Neural progenitor cell (in vitro differentiated cells): ENCODE measurements around the gene SNX1. TPM values are rescaled to one million over a fixed set of nuclear protein-coding genes. Genes with fewer than 3 reads are reported as not detected.

Source experiments
- DNase-seq: peaks from one replicate; pipeline ENCODE4 v3.0.0-alpha.2; 2016; ENCODE audit warnings: low spot score
- H2AFZ ChIP-seq: fragments of 200-600 bp; sonication (generic); replicated peaks from 2 replicates; pipeline ENCODE4 v1.6.1; 2016; ENCODE audit warnings: antibody characterized with exemption
- H3F3A ChIP-seq: fragments of 200-600 bp; sonication (generic); 2 replicates; pipeline ENCODE4 v1.6.1; 2016; ENCODE audit warnings: antibody characterized with exemption, low read depth
- H3K27ac ChIP-seq: fragments of 200-600 bp; sonication (generic); 2 replicates; pipeline ENCODE4 v1.5.1; 2016; ENCODE audit warnings: mild to moderate bottlenecking
- H3K27me3 ChIP-seq: fragments of 200-600 bp; sonication (generic); 2 replicates; pipeline ENCODE4 v1.6.1; 2016; ENCODE audit warnings: mild to moderate bottlenecking, moderate library complexity
- H3K36me3 ChIP-seq: fragments of 200-600 bp; sonication (generic); 2 replicates; pipeline ENCODE4 v1.5.1; 2016
- H3K4me1 ChIP-seq: fragments of 200-600 bp; sonication (generic); 2 replicates; pipeline ENCODE4 v1.6.1; 2016; ENCODE audit warnings: mixed run types
- H3K4me2 ChIP-seq: fragments of 200-600 bp; sonication (generic); 2 replicates; pipeline ENCODE4 v1.6.1; 2016
- H3K4me3 ChIP-seq: fragments of 200-600 bp; sonication (generic); 2 replicates; pipeline ENCODE4 v1.5.1; 2016
- H3K79me2 ChIP-seq: fragments of 200-600 bp; sonication (generic); 2 replicates; pipeline ENCODE4 v1.6.1; 2016; ENCODE audit warnings: low read depth
- H3K9ac ChIP-seq: fragments of 200-600 bp; sonication (generic); 2 replicates; pipeline ENCODE4 v1.6.1; 2016
- H3K9me3 ChIP-seq: fragments of 200-600 bp; sonication (generic); 2 replicates; pipeline ENCODE4 v1.5.1; 2016; ENCODE audit warnings: low read depth
- H4K20me1 ChIP-seq: fragments of 200-600 bp; sonication (generic); 2 replicates; pipeline ENCODE4 v1.6.1; 2016; ENCODE audit warnings: low read depth
- H3K27ac Mint-ChIP-seq: 3 replicates; pipeline ENCODE4 v1.8.0; 2021; ENCODE audit warnings: mixed read lengths
- H3K27me3 Mint-ChIP-seq: 2 replicates; pipeline ENCODE4 v1.8.0; 2022; ENCODE audit warnings: low read depth, mild to moderate bottlenecking, inconsistent platforms, moderate library complexity, mixed read lengths; ENCODE audit not compliant: insufficient read depth
- H3K36me3 Mint-ChIP-seq: 3 replicates; pipeline ENCODE4 v1.8.0; 2021; ENCODE audit warnings: mixed read lengths
- H3K4me1 Mint-ChIP-seq: 3 replicates; pipeline ENCODE4 v1.8.0; 2021; ENCODE audit warnings: mixed read lengths
- H3K4me3 Mint-ChIP-seq: 3 replicates; pipeline ENCODE4 v1.8.0; 2021; ENCODE audit warnings: mild to moderate bottlenecking, moderate library complexity, mixed read lengths
- H3K9me3 Mint-ChIP-seq: 3 replicates; pipeline ENCODE4 v1.8.0; 2020; ENCODE audit warnings: mixed read lengths
- EZH2 ChIP-seq: fragments of 200-600 bp; sonication (generic); IDR thresholded peaks from 2 replicates; pipeline ENCODE4 v1.6.1; 2017; ENCODE audit warnings: antibody characterized with exemption, mild to moderate bottlenecking, moderate library complexity
- EZH2phosphoT487 ChIP-seq: fragments of 200-600 bp; sonication (generic); IDR thresholded peaks from 2 replicates; pipeline ENCODE4 v1.6.1; 2017; ENCODE audit warnings: antibody characterized with exemption
- total RNA-seq: library from RNA; depleted of rRNA; stranded (reverse); fragments of >200 nt; gene quantifications from 2 replicates; pipeline ENCODE4 v1.2.3, GENCODE V29; 2015; ENCODE audit warnings: low replicate concordance
- TF ChIP-seq, protein P1 (sequence below): fragments of 200-600 bp; sonication (generic); IDR thresholded peaks from 2 replicates; pipeline ENCODE4 v1.5.1; 2017; ENCODE audit warnings: antibody characterized with exemption, mild to moderate bottlenecking

SNX1 gene
- total RNA-seq, 1 donor from 2014 or later = 24.0 TPM

DNA sequence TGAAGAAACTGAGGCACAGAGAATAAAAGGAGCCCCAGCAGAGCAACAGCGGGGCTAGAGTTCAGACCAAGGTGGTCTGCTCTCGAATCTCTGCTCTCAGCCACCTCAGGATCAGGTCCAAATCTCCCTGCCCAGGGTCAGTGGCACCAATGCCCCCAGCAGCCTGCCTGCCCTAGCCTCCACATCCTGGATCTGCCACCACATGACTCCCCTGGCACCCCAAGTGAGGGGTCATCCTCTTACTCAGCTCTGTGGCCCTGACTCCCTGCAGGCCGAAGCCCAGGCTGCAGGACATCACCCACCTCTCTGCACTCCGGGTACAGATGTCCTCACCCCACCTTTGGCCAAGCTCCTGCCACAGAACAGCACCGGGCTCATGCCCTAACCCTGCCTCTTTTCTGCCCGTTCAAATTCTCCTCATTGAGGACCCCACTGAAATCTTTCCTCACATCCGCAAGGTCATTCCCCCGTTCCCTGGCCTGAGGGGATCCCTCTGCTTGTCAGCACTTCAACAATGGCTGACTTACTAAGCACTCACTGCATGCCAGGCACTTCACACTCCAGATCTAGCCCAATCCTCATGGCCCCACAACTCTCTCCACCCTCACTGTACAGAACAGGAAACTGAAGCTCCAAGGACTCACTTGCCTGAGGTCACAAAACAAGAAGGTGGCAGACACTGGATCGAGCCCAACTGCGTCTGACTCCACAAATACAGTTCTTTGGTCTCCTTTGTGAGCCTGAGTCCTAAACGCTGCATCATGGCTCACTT lies 62.8 kb downstream of the SNX1 start:
- Histone ChIP-seq H3K4me3 (no peak overlapping the region), H4K20me1 (peaks cover 5% of the 10 kb centered on the region), H3K9me3 (no peaks in the 10 kb centered on the region), H3K9ac (no peak overlapping the region), H3K79me2 (peaks cover 17% of the 10 kb centered on the region), H3F3A (peaks cover 19% of the 10 kb centered on the region), H3K4me1 (peaks cover 10% of the 10 kb centered on the region), H3K27ac (no peak overlapping the region), H2AFZ (no peak overlapping the region), H3K36me3 (no peaks in the 10 kb centered on the region), H3K4me2 (no peak overlapping the region), H3K27me3 (no peaks in the 10 kb centered on the region)
- no peak for DNase-seq
- Mint-ChIP-seq H3K4me1 (peaks cover 17% of the 10 kb centered on the region), H3K4me3 (no peak overlapping the region), H3K36me3 (peaks cover 36% of the 10 kb centered on the region), H3K27me3 (no peaks in the 10 kb centered on the region), H3K9me3 (no peaks in the 10 kb centered on the region), H3K27ac (peak overlapping the region; percentile 4)
- no peak for TF ChIP-seq EZH2phosphoT487
- no peak for TF ChIP-seq EZH2
- TF ChIP-seq, protein P1, sequence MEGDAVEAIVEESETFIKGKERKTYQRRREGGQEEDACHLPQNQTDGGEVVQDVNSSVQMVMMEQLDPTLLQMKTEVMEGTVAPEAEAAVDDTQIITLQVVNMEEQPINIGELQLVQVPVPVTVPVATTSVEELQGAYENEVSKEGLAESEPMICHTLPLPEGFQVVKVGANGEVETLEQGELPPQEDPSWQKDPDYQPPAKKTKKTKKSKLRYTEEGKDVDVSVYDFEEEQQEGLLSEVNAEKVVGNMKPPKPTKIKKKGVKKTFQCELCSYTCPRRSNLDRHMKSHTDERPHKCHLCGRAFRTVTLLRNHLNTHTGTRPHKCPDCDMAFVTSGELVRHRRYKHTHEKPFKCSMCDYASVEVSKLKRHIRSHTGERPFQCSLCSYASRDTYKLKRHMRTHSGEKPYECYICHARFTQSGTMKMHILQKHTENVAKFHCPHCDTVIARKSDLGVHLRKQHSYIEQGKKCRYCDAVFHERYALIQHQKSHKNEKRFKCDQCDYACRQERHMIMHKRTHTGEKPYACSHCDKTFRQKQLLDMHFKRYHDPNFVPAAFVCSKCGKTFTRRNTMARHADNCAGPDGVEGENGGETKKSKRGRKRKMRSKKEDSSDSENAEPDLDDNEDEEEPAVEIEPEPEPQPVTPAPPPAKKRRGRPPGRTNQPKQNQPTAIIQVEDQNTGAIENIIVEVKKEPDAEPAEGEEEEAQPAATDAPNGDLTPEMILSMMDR = no peak

DNA sequence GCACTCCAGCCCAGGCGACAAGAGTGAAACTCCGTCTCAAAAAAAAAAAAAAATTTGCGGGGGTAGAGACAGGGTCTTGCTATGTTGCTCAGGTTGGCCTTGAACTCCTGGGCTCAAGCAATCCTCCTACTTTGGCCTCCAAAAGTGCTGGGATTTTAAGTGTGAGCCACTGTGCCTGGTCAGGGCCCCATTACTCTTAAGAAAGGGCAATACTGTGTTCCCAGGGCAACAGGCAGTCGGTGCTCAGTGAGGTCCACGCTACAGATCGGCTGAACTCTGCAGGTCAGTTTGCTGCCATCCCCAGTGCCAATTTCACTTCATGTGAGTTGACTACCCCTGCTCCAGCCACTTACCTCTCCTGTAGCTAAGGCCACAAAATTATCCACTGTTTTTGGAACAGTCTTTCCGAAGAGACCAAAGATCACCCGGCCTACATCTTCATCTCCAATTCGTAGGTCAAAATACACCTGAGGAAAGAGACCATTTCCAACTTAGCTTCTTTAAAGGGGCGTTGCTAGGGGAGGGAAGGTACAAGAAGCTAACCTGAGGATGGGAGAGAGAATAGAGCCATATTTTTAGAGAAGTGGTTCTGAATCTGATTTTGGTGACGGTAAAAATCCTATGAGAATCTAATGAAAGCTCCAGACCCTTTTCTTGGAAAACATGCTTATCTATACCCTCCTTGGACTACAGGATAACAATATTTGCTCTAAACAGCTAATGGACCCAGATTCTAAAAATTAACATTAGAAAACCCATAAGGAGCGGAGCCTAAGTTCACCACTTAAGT lies 66.1 kb downstream of the SNX1 start:
- TF ChIP-seq EZH2 (no peak), EZH2phosphoT487 (no peak)
- Mint-ChIP-seq H3K36me3 (peaks cover 27% of the 10 kb centered on the region), H3K4me1 (peaks cover 23% of the 10 kb centered on the region), H3K4me3 (peak overlapping the region; percentile 89), H3K27me3 (no peaks in the 10 kb centered on the region), H3K9me3 (no peaks in the 10 kb centered on the region), H3K27ac (peak overlapping the region; percentile 43)
- Histone ChIP-seq H3K79me2 (peaks cover 17% of the 10 kb centered on the region), H3F3A (peaks cover 19% of the 10 kb centered on the region), H3K27ac (no peak overlapping the region), H3K27me3 (no peaks in the 10 kb centered on the region), H3K36me3 (no peaks in the 10 kb centered on the region), H2AFZ (no peak overlapping the region), H3K4me2 (peak overlapping the region; percentile 96), H3K9me3 (no peaks in the 10 kb centered on the region), H4K20me1 (peaks cover 5% of the 10 kb centered on the region), H3K4me3 (peak overlapping the region; percentile 77), H3K4me1 (peaks cover 15% of the 10 kb centered on the region), H3K9ac (peak overlapping the region; percentile 65)
- no peak for DNase-seq

DNA sequence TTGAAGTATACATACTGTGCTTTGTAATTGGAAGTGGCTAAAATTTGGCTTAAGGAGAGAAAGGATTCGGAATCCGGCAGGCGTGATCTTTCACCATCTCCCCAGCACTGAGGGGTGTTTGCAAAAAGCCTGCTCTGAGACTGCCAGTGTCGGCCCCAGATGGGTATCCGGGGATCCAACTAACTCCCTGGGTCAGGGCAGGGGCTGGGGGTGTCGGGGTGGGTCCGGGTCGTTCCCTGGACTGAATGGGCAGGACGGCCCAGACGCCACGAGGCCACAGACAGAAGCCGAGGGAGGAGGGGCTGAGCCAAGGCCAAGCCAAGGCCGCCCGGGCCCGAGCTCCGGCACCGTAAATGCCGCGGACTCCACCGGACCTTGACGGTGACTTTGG lies 66.7 kb downstream of the SNX1 start:
- Mint-ChIP-seq H3K9me3 (no peaks in the 10 kb centered on the region), H3K4me3 (peak overlapping the region; percentile 89), H3K4me1 (peaks cover 23% of the 10 kb centered on the region), H3K36me3 (peaks cover 27% of the 10 kb centered on the region), H3K27me3 (no peaks in the 10 kb centered on the region), H3K27ac (peak overlapping the region; percentile 43)
- Histone ChIP-seq H3K27ac (no peak overlapping the region), H3K4me2 (peak overlapping the region; percentile 96), H3F3A (peaks cover 19% of the 10 kb centered on the region), H2AFZ (peak overlapping the region; percentile 32), H3K36me3 (no peaks in the 10 kb centered on the region), H3K4me1 (peaks cover 15% of the 10 kb centered on the region), H3K27me3 (no peaks in the 10 kb centered on the region), H4K20me1 (peaks cover 5% of the 10 kb centered on the region), H3K79me2 (peaks cover 17% of the 10 kb centered on the region), H3K9ac (peak overlapping the region; percentile 65), H3K9me3 (no peaks in the 10 kb centered on the region), H3K4me3 (peak overlapping the region; percentile 77)
- no peak for DNase-seq
- TF ChIP-seq EZH2phosphoT487 = no peak
- TF ChIP-seq EZH2 = no peak
- TF ChIP-seq, protein P1 = no peak
